ENCODE measurements around the gene ZNF675.

GRCh38 chr19:23665651-23666410, 21.2 kb downstream of the ZNF675 start:
- TF ChIP-seq, protein P1, sequence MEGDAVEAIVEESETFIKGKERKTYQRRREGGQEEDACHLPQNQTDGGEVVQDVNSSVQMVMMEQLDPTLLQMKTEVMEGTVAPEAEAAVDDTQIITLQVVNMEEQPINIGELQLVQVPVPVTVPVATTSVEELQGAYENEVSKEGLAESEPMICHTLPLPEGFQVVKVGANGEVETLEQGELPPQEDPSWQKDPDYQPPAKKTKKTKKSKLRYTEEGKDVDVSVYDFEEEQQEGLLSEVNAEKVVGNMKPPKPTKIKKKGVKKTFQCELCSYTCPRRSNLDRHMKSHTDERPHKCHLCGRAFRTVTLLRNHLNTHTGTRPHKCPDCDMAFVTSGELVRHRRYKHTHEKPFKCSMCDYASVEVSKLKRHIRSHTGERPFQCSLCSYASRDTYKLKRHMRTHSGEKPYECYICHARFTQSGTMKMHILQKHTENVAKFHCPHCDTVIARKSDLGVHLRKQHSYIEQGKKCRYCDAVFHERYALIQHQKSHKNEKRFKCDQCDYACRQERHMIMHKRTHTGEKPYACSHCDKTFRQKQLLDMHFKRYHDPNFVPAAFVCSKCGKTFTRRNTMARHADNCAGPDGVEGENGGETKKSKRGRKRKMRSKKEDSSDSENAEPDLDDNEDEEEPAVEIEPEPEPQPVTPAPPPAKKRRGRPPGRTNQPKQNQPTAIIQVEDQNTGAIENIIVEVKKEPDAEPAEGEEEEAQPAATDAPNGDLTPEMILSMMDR (IDR thresholded peaks at IDR 0.05): no peak
- TF ChIP-seq POLR2AphosphoS5 (IDR thresholded peaks at IDR 0.05): no peak
